Caco-2 (cell line): ENCODE results near the gene ZNHIT6. TPM values are rescaled to one million over a fixed set of nuclear protein-coding genes. Genes with fewer than 3 reads are reported as not detected.

Experiments used
- BruUV-seq: library from RNA; stranded (reverse); fragments of 400-500 nt; replicated peaks from 2 replicates; lab custom pipeline; 2021; lab: Mats Ljungman, UMichigan
- CTCF ChIA-PET: fragments of 300-600 bp; sonication (Branson Sonifier 250); formaldehyde crosslinking; loops from one replicate; lab custom pipeline; 2022; ENCODE audit warnings: antibody characterized with exemption; lab: Charles Lee
- POLR2A ChIA-PET: fragments of 300-600 bp; sonication (Branson Sonifier 250); formaldehyde crosslinking; loops from one replicate; lab custom pipeline; 2022; ENCODE audit warnings: antibody characterized with exemption; lab: Charles Lee
- DNase-seq, 2 experiments: peaks; one replicate each; pipeline versions ENCODE4 v3.0.0 to v3.0.0-alpha.2; 2020 to 2022
- H3K27me3 ChIP-seq: replicated peaks from 2 replicates; pipeline ENCODE4 v1.6.0; 2011; ENCODE audit warnings: low read length; ENCODE audit not compliant: control insufficient read depth, insufficient read depth
- H3K36me3 ChIP-seq: 2 replicates; pipeline ENCODE4 v1.5.1; 2011; ENCODE audit warnings: low read length; ENCODE audit not compliant: control insufficient read depth, insufficient read depth
- H3K4me1 ChIP-seq: fragments of 250-450 bp; sonication (Bioruptor Pico); 2 replicates; pipeline ENCODE4 v1.5.1; 2020; ENCODE audit warnings: mild to moderate bottlenecking
- H3K4me3 ChIP-seq: 2 replicates; pipeline ENCODE4 v1.5.1; 2011; ENCODE audit warnings: low read depth, mild to moderate bottlenecking, control low read depth, low read length
- H3K9me3 ChIP-seq: fragments of 250-450 bp; sonication (Bioruptor Pico); 2 replicates; pipeline ENCODE4 v1.5.1; 2020; ENCODE audit warnings: mild to moderate bottlenecking, moderate library complexity
- H3K27ac Mint-ChIP-seq: one replicate; pipeline ENCODE4 v1.8.0; 2022; ENCODE audit warnings: mixed read lengths; ENCODE audit not compliant: unreplicated experiment
- H3K27me3 Mint-ChIP-seq: one replicate; pipeline ENCODE4 v1.8.0; 2022; ENCODE audit warnings: mixed read lengths; ENCODE audit not compliant: insufficient read depth, unreplicated experiment
- H3K36me3 Mint-ChIP-seq: one replicate; pipeline ENCODE4 v1.8.0; 2022; ENCODE audit warnings: mild to moderate bottlenecking, mixed read lengths; ENCODE audit not compliant: insufficient read depth, unreplicated experiment
- H3K4me1 Mint-ChIP-seq: one replicate; pipeline ENCODE4 v1.8.0; 2022; ENCODE audit warnings: low read depth, mixed read lengths; ENCODE audit not compliant: unreplicated experiment
- H3K4me3 Mint-ChIP-seq: one replicate; pipeline ENCODE4 v1.8.0; 2022; ENCODE audit warnings: mild to moderate bottlenecking, moderate library complexity, mixed read lengths; ENCODE audit not compliant: unreplicated experiment
- H3K9me3 Mint-ChIP-seq: one replicate; pipeline ENCODE4 v1.8.0; 2022; ENCODE audit warnings: mixed read lengths; ENCODE audit not compliant: unreplicated experiment
- CTCF ChIP-seq, 2 experiments: fragments of 200-600 bp in 1 of 2; IDR thresholded peaks; 1 replicate in 1 of 2; 2 replicates in 1 of 2; pipeline versions ENCODE4 v1.5.1 to v1.8.0; 2011 to 2022; ENCODE audit warnings: antibody characterized with exemption in 1 of 2, control low read depth in 1 of 2, inconsistent platforms in 1 of 2, low read depth in 1 of 2, low read length in 1 of 2, mild to moderate bottlenecking in 1 of 2, moderate library complexity in 1 of 2; ENCODE audit not compliant: insufficient read depth in 1 of 2, severe bottlenecking in 1 of 2, unreplicated experiment in 1 of 2
- intact Hi-C: fragments of 100-400 bp; cut with micrococcal nuclease; formaldehyde crosslinking; loops from one replicate; pipeline ENCODE4 v1.10.0; 2022; ENCODE audit not compliant: unreplicated experiment
- total RNA-seq: library from RNA; stranded (reverse); gene quantifications from 2 replicates; pipeline ENCODE4 v1.2.3, GENCODE V29; 2022

Gene ZNHIT6
- total RNA-seq, 1 experiment from 2014 or later: 16.1 TPM

GRCh38 chr1:85604298-85604997 is 103.8 kb downstream of the ZNHIT6 start:
- no TSS peak for BruUV-seq

DNA sequence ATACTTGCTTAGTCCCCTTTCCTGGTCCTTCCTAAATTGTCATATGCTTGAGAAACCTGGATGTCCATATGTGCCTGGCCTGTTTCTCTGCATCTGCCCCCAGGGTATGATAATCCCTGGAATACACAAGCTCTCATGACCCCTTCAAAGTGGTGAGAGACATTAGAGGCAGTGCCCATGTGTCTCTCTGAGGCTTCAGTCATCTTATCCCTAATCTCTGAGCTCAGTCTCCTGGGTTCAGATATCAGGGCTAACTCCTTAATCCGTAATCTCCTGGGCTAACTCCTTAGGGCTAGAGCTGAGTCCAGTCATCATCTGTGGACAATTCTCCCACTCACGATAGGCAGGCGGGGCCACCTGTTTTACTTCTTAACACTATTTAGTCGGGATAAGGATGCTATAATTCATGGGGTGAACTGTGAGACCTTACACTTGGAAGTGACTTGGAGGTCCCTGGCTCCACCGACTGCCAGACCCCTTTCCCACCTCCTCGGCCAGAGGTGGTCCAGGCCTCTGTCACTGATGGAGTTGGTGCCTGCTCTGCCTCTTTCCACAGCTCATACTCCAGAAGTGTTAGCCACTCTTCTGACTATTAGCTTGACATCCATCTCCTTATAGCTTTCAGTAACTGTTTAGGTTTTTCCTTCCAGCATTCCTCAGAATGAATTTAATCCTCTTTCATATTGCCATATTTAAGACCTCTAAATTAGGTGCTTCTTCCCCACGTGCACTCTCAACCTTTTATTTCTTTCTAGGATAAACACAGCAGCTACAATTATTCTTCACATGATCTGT is 105.0 kb downstream of the ZNHIT6 start:
- peaks cover 39% of the 10 kb centered on the region for H3K4me1 Mint-ChIP-seq
- H3K4me1 ChIP-seq: peaks cover 36% of the 10 kb centered on the region
- no TSS peak for BruUV-seq
- H3K27me3 Mint-ChIP-seq: no peaks in the 10 kb centered on the region
- H3K27me3 ChIP-seq: no peaks in the 10 kb centered on the region
- DNase-seq: no peak
- H3K27ac Mint-ChIP-seq: no peak overlapping the region
- POLR2A ChIA-PET: no interaction called here
- no peaks in the 10 kb centered on the region for H3K9me3 Mint-ChIP-seq
- no peak overlapping the region for H3K4me3 Mint-ChIP-seq
- TF ChIP-seq CTCF (IDR thresholded peaks at IDR 0.05; ENCODE audit: insufficient read depth in 1 of 2, low read depth in 1 of 2, low read length in 1 of 2, severe bottlenecking in 1 of 2, unreplicated experiment in 1 of 2): no peak
- intact Hi-C loops: no loop called here
- CTCF ChIA-PET: no interaction called here
- no peak overlapping the region for H3K4me3 ChIP-seq
- H3K36me3 ChIP-seq: no peaks in the 10 kb centered on the region
- peaks cover 6% of the 10 kb centered on the region for H3K36me3 Mint-ChIP-seq
- no peaks in the 10 kb centered on the region for H3K9me3 ChIP-seq

More at GRCh38 chr1:85604298-85604997, 103.8 kb downstream of the ZNHIT6 start:
- Mint-ChIP-seq H3K27ac (no peak overlapping the region), H3K27me3 (no peaks in the 10 kb centered on the region), H3K4me1 (peaks cover 48% of the 10 kb centered on the region), H3K9me3 (no peaks in the 10 kb centered on the region), H3K36me3 (peaks cover 6% of the 10 kb centered on the region), H3K4me3 (no peak overlapping the region)
- Histone ChIP-seq H3K36me3 (no peaks in the 10 kb centered on the region), H3K27me3 (no peaks in the 10 kb centered on the region), H3K4me1 (peaks cover 43% of the 10 kb centered on the region), H3K9me3 (no peaks in the 10 kb centered on the region), H3K4me3 (no peak overlapping the region)
- CTCF ChIA-PET: no interaction called here
- intact Hi-C loops: no loop called here
- DNase-seq: no peak
- no peak for TF ChIP-seq CTCF (IDR thresholded peaks at IDR 0.05; ENCODE audit: insufficient read depth in 1 of 2, low read depth in 1 of 2, low read length in 1 of 2, severe bottlenecking in 1 of 2, unreplicated experiment in 1 of 2)
- POLR2A ChIA-PET: no interaction called here

- H3K4me3 Mint-ChIP-seq: no peak overlapping the region
Observed at GRCh38 chr1:85602571-85602970, 105.7 kb downstream of the ZNHIT6 start.

More at GRCh38 chr1:85602571-85602970, 105.7 kb downstream of the ZNHIT6 start:
- CTCF ChIA-PET: no interaction called here
- Histone ChIP-seq H3K9me3 (no peaks in the 10 kb centered on the region), H3K27me3 (no peaks in the 10 kb centered on the region), H3K4me3 (no peak overlapping the region), H3K36me3 (no peaks in the 10 kb centered on the region), H3K4me1 (peaks cover 29% of the 10 kb centered on the region)
- H3K36me3 Mint-ChIP-seq: peaks cover 5% of the 10 kb centered on the region
- no TSS peak for BruUV-seq
- H3K9me3 Mint-ChIP-seq: no peaks in the 10 kb centered on the region
- H3K4me1 Mint-ChIP-seq: peaks cover 33% of the 10 kb centered on the region
- no peak for DNase-seq
- H3K27ac Mint-ChIP-seq: no peak overlapping the region
- H3K27me3 Mint-ChIP-seq: no peaks in the 10 kb centered on the region
- no peak for TF ChIP-seq CTCF (IDR thresholded peaks at IDR 0.05; ENCODE audit: insufficient read depth in 1 of 2, low read depth in 1 of 2, low read length in 1 of 2, severe bottlenecking in 1 of 2, unreplicated experiment in 1 of 2)
- intact Hi-C loops: no loop called here
- POLR2A ChIA-PET: no interaction called here
